ENCODE measurements around the gene ALKBH6.

The ALKBH6 gene

DNA sequence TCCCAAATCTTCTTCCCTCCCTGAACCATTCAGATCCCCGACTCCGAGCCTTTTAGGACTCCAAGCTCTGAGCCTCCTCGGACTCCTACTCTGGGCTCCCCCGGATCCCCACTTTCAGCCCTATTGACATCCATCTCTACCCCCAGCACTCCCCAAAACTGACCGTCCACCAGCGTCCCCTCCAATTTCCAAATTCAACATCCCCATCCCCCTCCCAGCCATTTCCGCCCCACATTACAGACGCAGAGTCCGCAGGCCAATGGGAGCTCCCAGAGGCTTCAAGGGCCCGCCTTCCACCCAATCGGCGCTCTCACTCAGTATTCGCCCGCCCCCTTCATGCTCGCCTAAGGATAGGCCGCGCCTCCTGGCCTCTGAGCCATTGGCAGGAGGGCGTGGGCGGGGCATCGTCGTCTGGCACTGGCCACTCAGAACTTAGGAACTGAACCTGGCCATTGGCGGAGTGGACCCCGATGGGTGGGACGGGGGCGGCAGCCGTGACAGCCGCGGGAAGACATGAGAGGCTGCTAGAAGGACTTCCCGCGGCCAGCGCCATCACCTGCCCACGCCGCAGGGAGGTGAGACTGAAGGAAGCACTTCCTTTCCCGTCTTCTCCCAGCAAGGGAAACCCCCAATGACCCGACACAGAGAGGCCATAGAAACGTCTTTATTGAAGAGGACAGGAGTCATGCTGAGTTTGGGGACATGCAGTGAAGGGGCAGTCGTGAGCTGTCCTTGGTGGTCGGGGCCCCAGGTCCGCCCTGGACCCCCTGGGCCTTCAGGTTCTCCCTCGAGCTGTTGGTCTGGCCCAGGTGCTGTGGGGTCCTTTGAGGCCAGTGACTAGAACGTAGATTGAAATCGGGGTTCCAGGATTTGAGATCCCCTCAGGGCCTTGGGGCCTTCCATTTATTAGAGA lies at the start of gene ALKBH6:
Gene ALKBH6, minus strand, starts transcription at position 202 of the 913 bp plus-strand sequence. CDS start 816 bp downstream, outside the sequence.
- H3K4me3 ChIP-seq (ENCODE audit: low read depth, low read length), result peak within 1 kb of the TSS; percentile 78
- TF ChIP-seq, protein P1, sequence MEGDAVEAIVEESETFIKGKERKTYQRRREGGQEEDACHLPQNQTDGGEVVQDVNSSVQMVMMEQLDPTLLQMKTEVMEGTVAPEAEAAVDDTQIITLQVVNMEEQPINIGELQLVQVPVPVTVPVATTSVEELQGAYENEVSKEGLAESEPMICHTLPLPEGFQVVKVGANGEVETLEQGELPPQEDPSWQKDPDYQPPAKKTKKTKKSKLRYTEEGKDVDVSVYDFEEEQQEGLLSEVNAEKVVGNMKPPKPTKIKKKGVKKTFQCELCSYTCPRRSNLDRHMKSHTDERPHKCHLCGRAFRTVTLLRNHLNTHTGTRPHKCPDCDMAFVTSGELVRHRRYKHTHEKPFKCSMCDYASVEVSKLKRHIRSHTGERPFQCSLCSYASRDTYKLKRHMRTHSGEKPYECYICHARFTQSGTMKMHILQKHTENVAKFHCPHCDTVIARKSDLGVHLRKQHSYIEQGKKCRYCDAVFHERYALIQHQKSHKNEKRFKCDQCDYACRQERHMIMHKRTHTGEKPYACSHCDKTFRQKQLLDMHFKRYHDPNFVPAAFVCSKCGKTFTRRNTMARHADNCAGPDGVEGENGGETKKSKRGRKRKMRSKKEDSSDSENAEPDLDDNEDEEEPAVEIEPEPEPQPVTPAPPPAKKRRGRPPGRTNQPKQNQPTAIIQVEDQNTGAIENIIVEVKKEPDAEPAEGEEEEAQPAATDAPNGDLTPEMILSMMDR (IDR thresholded peaks at IDR 0.05; ENCODE audit: borderline replicate concordance, insufficient read depth, low read depth, low read length), result no peak

DNA sequence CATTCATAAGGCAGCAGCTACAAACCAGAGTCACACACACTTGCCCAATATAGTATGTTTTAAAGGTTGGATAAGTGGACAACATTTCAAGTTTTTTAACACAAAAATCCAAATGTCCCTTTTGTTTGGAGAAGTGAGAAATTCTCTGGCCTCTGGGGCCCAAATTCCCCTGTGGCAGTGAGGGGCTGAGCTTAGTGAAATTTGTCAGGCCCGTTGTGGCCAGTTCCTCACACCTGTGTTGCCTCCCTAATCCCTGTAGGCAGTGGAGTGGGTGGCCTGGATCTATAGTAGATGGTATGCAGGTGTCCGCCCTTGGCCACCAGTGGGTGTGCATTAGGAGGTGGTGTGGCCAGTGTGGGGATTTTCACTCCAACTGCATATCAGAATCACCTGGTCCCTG lies 47.4 kb upstream of the ALKBH6 start:
- TF ChIP-seq, protein P1 (IDR thresholded peaks at IDR 0.05; ENCODE audit: borderline replicate concordance, insufficient read depth, low read depth, low read length), result no peak
- no peak overlapping the region for H3K4me3 ChIP-seq (ENCODE audit: low read depth, low read length)

DNA sequence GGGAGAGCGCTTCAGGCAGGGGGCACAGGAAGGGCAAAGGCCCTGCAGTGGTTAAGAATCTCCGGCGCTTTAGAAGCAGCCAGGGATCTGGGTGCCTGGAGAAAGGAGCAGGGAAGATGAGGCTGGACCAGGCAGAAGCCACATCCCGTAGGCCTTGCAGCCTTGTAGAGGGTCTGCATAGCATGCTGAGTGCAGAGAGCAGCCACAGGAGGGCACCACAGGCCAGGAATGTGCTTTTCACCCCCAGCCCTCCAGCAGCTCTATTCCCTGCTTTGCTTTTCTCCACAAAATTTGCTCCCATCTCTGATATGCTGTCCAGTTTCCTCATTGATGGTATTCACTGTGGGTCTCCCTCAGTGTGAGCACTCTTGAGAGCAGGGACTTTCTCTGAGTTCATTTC lies 46.4 kb upstream of the ALKBH6 start:
- H3K4me3 ChIP-seq (ENCODE audit: low read depth, low read length), result no peak overlapping the region
- TF ChIP-seq, protein P1 (IDR thresholded peaks at IDR 0.05; ENCODE audit: borderline replicate concordance, insufficient read depth, low read depth, low read length), result peak; percentile 55

DNA sequence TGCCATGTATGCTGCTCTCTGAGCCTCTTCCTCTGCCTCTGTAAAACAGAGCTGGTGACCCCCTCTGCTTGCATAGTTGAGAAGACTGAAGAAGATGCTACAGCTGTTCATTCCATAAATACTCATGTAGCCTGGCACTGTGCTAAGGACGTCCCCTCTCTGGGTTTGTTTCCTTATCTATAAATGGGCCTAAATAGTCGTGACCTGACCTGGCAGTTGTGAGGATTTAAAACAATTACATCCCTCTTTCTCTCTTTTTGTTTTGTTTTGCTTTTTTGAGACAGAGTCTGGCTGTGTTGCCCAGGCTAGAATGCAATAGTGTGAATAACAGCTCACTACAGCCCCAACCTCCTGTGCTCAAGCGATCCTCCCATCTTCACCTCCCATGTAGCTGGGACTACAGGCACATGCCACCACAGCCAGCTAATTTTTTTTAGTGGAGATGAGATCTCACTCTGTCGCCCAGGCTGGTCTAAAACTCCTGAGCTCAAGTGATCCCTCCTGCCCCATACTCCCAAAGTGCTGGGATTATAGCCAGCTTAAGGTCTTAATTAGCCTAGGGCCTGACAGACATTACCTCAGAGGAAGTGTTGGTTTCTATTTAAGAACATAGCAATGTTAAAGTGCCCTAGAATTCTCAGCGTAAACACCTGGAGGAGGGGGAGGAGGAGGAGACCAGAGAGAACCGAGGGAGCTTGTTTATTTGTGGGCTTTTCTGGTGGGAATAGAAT lies 45.3 kb upstream of the ALKBH6 start:
- H3K4me3 ChIP-seq (ENCODE audit: low read depth, low read length), result no peak overlapping the region
- TF ChIP-seq, protein P1 (IDR thresholded peaks at IDR 0.05; ENCODE audit: borderline replicate concordance, insufficient read depth, low read depth, low read length), result no peak

DNA sequence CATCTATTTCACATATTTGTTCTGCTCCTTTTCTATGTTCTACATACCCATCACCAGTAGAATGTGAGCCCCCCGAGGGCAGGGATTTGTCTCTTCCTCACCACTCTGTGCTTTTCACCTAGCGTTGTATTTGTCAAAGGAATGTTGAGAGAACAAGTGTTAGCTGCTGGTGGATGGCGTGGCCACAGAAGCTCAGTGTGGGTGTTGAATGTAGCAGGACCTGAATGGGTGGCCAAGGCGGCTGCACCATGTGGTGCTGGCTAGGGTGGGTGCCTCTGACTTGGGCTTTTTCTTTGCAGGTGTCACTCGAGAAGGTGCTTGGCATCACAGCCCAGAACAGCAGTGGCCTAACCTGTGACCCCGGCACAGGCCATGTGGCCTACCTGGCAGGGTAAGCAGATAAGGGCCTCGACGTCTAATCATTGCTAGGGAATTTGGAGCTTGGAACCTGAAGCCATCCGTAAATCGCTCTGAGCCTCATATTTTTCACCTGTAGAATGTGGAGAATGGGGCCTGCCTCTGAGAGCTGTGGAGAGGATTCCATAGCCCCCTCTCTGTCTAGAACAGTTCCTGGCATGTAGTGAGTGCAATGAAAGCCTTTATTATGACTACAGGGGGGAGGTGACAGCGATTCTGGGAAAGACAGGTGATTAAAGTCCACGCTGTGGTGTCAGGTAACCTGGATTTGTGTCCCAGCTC lies 44.6 kb upstream of the ALKBH6 start:
- no peak overlapping the region for H3K4me3 ChIP-seq (ENCODE audit: low read depth, low read length)
- TF ChIP-seq, protein P1 (IDR thresholded peaks at IDR 0.05; ENCODE audit: borderline replicate concordance, insufficient read depth, low read depth, low read length), result no peak

DNA sequence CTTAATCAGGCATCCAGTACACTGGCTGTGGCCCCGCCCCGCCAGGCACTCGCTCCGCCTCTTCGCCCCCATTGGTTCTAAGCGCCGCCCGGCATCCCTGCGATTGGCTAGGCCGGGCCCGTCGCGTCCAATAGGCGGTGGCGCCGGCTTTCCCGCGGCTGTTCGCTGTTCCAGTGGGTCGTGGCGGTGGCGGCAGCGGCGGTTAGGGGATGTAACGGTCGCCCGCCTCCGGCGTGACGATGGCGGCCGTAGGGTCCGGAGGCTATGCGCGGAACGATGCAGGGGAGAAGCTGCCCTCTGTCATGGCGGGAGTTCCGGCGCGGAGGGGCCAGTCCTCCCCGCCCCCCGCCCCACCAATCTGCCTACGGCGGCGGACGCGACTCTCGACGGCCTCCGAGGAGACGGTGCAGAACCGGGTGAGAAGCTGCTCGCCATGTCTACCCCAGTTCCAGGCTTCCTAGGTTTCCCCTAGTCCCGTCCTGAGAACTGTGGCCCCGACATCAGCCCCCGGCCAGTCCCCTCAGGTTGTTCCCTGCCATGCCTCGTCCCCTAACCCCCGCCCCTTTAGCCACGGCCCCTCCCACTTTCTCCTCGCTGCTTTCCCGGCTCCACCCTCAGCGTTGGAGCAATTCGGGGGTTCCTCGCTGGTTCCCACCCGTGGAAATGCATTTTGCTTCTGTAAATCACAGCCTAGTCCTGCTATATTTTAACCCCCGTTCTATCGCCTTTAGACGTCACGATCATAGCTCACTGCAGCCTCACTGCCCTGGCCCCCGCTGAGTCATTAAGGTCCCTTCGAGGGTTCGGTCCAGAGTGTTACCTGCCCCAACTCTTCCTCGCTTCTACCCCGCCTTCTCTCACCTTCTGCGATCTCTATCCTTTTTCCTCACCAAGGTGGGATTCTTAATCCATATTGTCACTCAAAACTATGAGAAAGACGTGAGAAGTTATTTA lies 41.0 kb upstream of the ALKBH6 start, which contains the start of gene WDR62:
Gene WDR62, plus strand, starts transcription at position 165 of the 954 bp plus-strand sequence. Its CDS starts 75 bp downstream, at position 240.
- peak within 1 kb of the TSS; percentile 86 for H3K4me3 ChIP-seq (ENCODE audit: low read depth, low read length)
- TF ChIP-seq, protein P1 (IDR thresholded peaks at IDR 0.05; ENCODE audit: borderline replicate concordance, insufficient read depth, low read depth, low read length), result no peak
